DMS 273 treated with DMSO at 0.1 percent for 48 hours (cell line): Measurements from ENCODE around the gene MXD3.
A peak's percentile ranks its signal among the peaks of the same experiment; 100 is the strongest.

Source experiments
- DNase-seq: peaks from one replicate; lab custom pipeline; 2025; lab: John Stamatoyannopoulos, UW

Gene MXD3

GRCh38 chr5:177303121-177303924 lies 8.4 kb downstream of the MXD3 start, which contains the start of the genes PRELID1 and RAB24:
PRELID1 (plus strand) TSS chr5:177303799; CDS start chr5:177303986, 187 bp downstream.
RAB24 (minus strand) TSS chr5:177303719; CDS start chr5:177303288, 431 bp downstream.
- peak; percentile 37 for DNase-seq

GRCh38 chr5:177302354-177303110 lies 9.2 kb downstream of the MXD3 start:
- no peak for DNase-seq

GRCh38 chr5:177301503-177302165 lies 10.1 kb downstream of the MXD3 start:
- DNase-seq, result no peak

- no peak for DNase-seq
Measured at GRCh38 chr5:177300951-177301350, 10.7 kb downstream of the MXD3 start.

- no peak for DNase-seq
Measured at GRCh38 chr5:177300236-177300880, 11.3 kb downstream of the MXD3 start.

GRCh38 chr5:177299697-177300096 lies 12.0 kb downstream of the MXD3 start:
- no peak for DNase-seq

GRCh38 chr5:177297922-177298321 lies 13.8 kb downstream of the MXD3 start:
- no peak for DNase-seq

GRCh38 chr5:177296581-177296980 lies 15.1 kb downstream of the MXD3 start:
- DNase-seq, result no peak

GRCh38 chr5:177295924-177296323 lies 15.8 kb downstream of the MXD3 start:
- no peak for DNase-seq

GRCh38 chr5:177294632-177295031 lies 17.1 kb downstream of the MXD3 start:
- no peak for DNase-seq

- DNase-seq, result no peak
Measured at GRCh38 chr5:177293819-177294581, 17.7 kb downstream of the MXD3 start.

- no peak for DNase-seq
Measured at GRCh38 chr5:177291735-177292134, 20.0 kb downstream of the MXD3 start.

- no peak for DNase-seq
Measured at GRCh38 chr5:177290816-177291596, 20.7 kb downstream of the MXD3 start.

- DNase-seq, result no peak
Measured at GRCh38 chr5:177288191-177288590, 23.5 kb downstream of the MXD3 start.

- DNase-seq, result no peak
Measured at GRCh38 chr5:177276886-177277285, 34.8 kb downstream of the MXD3 start.

- DNase-seq, result no peak
Measured at GRCh38 chr5:177275883-177276282, 35.8 kb downstream of the MXD3 start.

GRCh38 chr5:177271113-177271512 lies 40.6 kb downstream of the MXD3 start:
- DNase-seq, result no peak

GRCh38 chr5:177270653-177271052 lies 41.0 kb downstream of the MXD3 start:
- no peak for DNase-seq

GRCh38 chr5:177269976-177270375 lies 41.7 kb downstream of the MXD3 start:
- DNase-seq, result no peak

- no peak for DNase-seq
Measured at GRCh38 chr5:177269232-177269895, 42.3 kb downstream of the MXD3 start.
